Common myeloid progenitor, CD34-positive (primary cell): ENCODE measurements around the gene BTN3A1.
"Not testable (repeated sequence)": the region's sequence is repeated elsewhere in the genome, so short reads cannot be mapped to it uniquely, and the experiment has no call there.

Source experiments
- CTCF ChIA-PET: fragments of 350-600 bp; sonication (Branson Sonifier 250); formaldehyde crosslinking; loops from one replicate; lab custom pipeline; 2021; ENCODE audit warnings: antibody characterized with exemption; lab: Charles Lee
- POLR2A ChIA-PET: fragments of 350-600 bp; sonication (Branson Sonifier 250); formaldehyde crosslinking; loops from one replicate; lab custom pipeline; 2021; ENCODE audit warnings: antibody characterized with exemption; lab: Charles Lee
- DNase-seq, 3 donors: peaks; one replicate each; pipeline versions ENCODE4 v3.0.0 to v3.0.0-alpha.2; 2013
- H3K27ac ChIP-seq, 2 experiments: 1 replicate in 1 of 2; 2 replicates in 1 of 2; pipeline ENCODE4 v1.7.0; 2013; ENCODE audit warnings: inconsistent platforms in 2 of 2, low read length in 2 of 2, mild to moderate bottlenecking in 2 of 2, low read depth in 1 of 2, moderate library complexity in 1 of 2; ENCODE audit not compliant: severe bottlenecking in 2 of 2, insufficient read depth in 1 of 2, poor library complexity in 1 of 2
- H3K27me3 ChIP-seq, 5 experiments: replicated peaks in 2 of 5; 1 replicate in 3 of 5; 2 replicates in 2 of 5; pipeline versions ENCODE4 v1.6.1 to v1.7.0; 2013; ENCODE audit warnings: low read length in 4 of 5, mild to moderate bottlenecking in 2 of 5, moderate library complexity in 2 of 5, inconsistent platforms in 1 of 5; ENCODE audit not compliant: insufficient read depth in 5 of 5, control insufficient read depth in 4 of 5
- H3K36me3 ChIP-seq, 4 experiments: 1 replicate in 2 of 4; 2 replicates in 2 of 4; pipeline versions ENCODE4 v1.6.1 to v1.7.0; 2013; ENCODE audit warnings: low read length in 3 of 4, control low read depth in 1 of 4, mild to moderate bottlenecking in 1 of 4; ENCODE audit not compliant: control insufficient read depth in 4 of 4, insufficient read depth in 4 of 4
- H3K4me1 ChIP-seq, 4 experiments: 1 replicate in 3 of 4; 2 replicates in 1 of 4; pipeline versions ENCODE4 v1.6.1 to v1.7.1; 2013; ENCODE audit warnings: low read length in 3 of 4, mild to moderate bottlenecking in 3 of 4, control low read depth in 1 of 4, inconsistent platforms in 1 of 4, moderate library complexity in 1 of 4; ENCODE audit not compliant: control insufficient read depth in 4 of 4, insufficient read depth in 4 of 4; ENCODE audit errors: control extremely low read depth in 1 of 4
- H3K4me3 ChIP-seq, 7 experiments: 1 replicate in 4 of 7; 2 replicates in 3 of 7; pipeline versions ENCODE4 v1.5.1 to v1.7.0; 2013; ENCODE audit warnings: mild to moderate bottlenecking in 7 of 7, low read length in 6 of 7, moderate library complexity in 6 of 7, inconsistent platforms in 2 of 7, low read depth in 2 of 7, control low read depth in 1 of 7; ENCODE audit not compliant: insufficient read depth in 4 of 7, control insufficient read depth in 1 of 7; ENCODE audit errors: extremely low read depth in 1 of 7
- H3K9me3 ChIP-seq, 5 experiments: 1 replicate in 4 of 5; 2 replicates in 1 of 5; pipeline versions ENCODE4 v1.6.1 to v1.7.1; 2013; ENCODE audit warnings: low read length in 4 of 5, mild to moderate bottlenecking in 2 of 5, inconsistent platforms in 1 of 5, low read depth in 1 of 5, moderate library complexity in 1 of 5; ENCODE audit not compliant: control insufficient read depth in 4 of 5, insufficient read depth in 2 of 5; ENCODE audit errors: control extremely low read depth in 1 of 5
- WGBS: methylation state at CpG from one replicate; pipeline ENCODE4 v1.1.5; 2013; ENCODE audit not compliant: insufficient coverage; 5-methylcytosine and 5-hydroxymethylcytosine counted together

Gene BTN3A1

DNA sequence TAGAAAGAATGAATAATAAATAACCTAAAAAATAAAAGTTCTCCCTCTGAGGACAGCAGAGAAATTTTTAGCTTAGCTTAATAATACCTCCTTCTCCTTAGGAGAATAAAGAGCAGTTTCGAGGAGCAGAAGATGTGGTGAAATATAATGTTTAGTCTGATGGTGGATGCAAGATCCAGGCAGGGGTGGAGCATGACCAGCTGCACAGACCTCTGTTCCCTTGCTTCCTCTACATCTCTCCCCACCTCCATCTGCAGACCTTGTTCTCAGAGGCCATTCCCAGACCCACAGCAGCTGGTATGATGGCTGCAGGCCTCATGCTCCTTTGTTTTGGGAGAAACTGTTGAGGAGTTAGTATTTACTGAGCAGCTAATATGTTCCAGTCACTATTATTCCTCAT, 35.6 kb upstream of the BTN3A1 start:
- ChIA-PET CTCF (interaction anchor here (1.1 to 1.7 kb wide), 4 partner anchors 11 to 25 kb away, joined by 3 to 5 read pairs (median 4); no protein-coding TSS in a partner anchor), POLR2A (no interaction called here)
- Histone ChIP-seq H3K4me3 (peak overlapping the region in 4 of 7 experiments; percentile 19 to 99 (median 88)), H3K36me3 (peaks cover 9 to 19% (median 14%) of the 10 kb centered on the region in 4 experiments), H3K4me1 (peaks cover 18 to 30% (median 22%) of the 10 kb centered on the region in 4 experiments), H3K9me3 (no peaks in the 10 kb centered on the region), H3K27me3 (no peaks in the 10 kb centered on the region), H3K27ac (peak overlapping the region in 1 of 2 experiments; percentile 92)
- no CpG with 5 or more reads among the region's 1 CpG for WGBS
- DNase-seq, result peak in 1 of 3 donors; percentile 33

- DNase-seq, result peak in 2 of 3 donors; percentile 42 to 43
- ChIA-PET CTCF (interaction anchor here (1.1 to 1.7 kb wide), 4 partner anchors 11 to 26 kb away, joined by 3 to 5 read pairs (median 4); no protein-coding TSS in a partner anchor), POLR2A (no interaction called here)
- WGBS, result 7% methylated on average over 2 of the region's 3 CpGs
- H3K4me1 ChIP-seq, result peaks cover 18 to 30% (median 22%) of the 10 kb centered on the region in 4 experiments
- peak overlapping the region in 4 of 7 experiments; percentile 23 to 96 (median 32) for H3K4me3 ChIP-seq
- H3K9me3 ChIP-seq, result no peaks in the 10 kb centered on the region
- no peaks in the 10 kb centered on the region for H3K27me3 ChIP-seq
- H3K27ac ChIP-seq, result peak overlapping the region in 1 of 2 experiments; percentile 8
- peaks cover 9 to 20% (median 14%) of the 10 kb centered on the region in 4 experiments for H3K36me3 ChIP-seq
Observed at GRCh38 chr6:26367114-26367513, 35.0 kb upstream of the BTN3A1 start.

DNA sequence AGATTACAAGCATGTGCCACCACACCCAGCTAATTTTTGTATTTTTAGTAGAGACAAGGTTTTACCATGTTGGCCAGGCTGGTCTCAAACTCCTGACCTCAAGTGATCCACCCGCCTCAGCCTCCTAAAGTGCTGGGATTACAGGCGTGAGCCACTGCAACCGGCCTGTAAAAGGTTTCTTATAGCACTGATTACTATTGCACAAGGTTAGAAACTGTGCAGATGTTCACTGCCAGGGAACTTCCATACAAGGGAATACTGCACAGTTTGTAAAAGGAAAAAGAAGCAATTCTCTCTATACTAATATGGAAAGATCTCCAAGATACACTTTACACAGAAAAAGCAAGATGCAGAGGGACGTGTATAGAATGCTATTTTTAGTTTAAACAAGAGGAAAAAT, 30.3 kb upstream of the BTN3A1 start:
- H3K27ac ChIP-seq, POLR2A ChIA-PET, DNase-seq, H3K4me3 ChIP-seq, H3K9me3 ChIP-seq, H3K27me3 ChIP-seq: not testable (repeated sequence)
- 94% methylated on average over 3 of the region's 4 CpGs for WGBS
- CTCF ChIA-PET, result interaction anchor here (1.4 kb wide), 1 partner anchor 84 kb away, joined by 3 read pairs; no protein-coding TSS in a partner anchor
- Histone ChIP-seq H3K36me3 (peaks cover 15 to 43% (median 38%) of the 10 kb centered on the region in 4 experiments), H3K4me1 (peaks cover 5 to 12% (median 6%) of the 10 kb centered on the region in 4 experiments)

- H3K36me3 ChIP-seq, result peaks cover 15 to 45% (median 38%) of the 10 kb centered on the region in 4 experiments
- H3K4me1 ChIP-seq, result peaks cover 0 to 7% (median 0%) of the 10 kb centered on the region in 4 experiments
- 93% methylated on average over 6 of the region's 12 CpGs for WGBS
- POLR2A ChIA-PET, result no interaction called here
- H3K9me3 ChIP-seq, result no peaks in the 10 kb centered on the region
- no peak for DNase-seq
- no peak overlapping the region for H3K27ac ChIP-seq
- no peaks in the 10 kb centered on the region for H3K27me3 ChIP-seq
- no peak overlapping the region for H3K4me3 ChIP-seq
- CTCF ChIA-PET, result no interaction called here
Observed at GRCh38 chr6:26372308-26373144, 29.5 kb upstream of the BTN3A1 start.

GRCh38 chr6:26375270-26375669, 26.8 kb upstream of the BTN3A1 start:
- Histone ChIP-seq H3K36me3 (peaks cover 5 to 33% (median 30%) of the 10 kb centered on the region in 4 experiments), H3K4me3 (no peak overlapping the region), H3K27ac (no peak overlapping the region), H3K9me3 (no peaks in the 10 kb centered on the region), H3K27me3 (no peaks in the 10 kb centered on the region), H3K4me1 (peaks cover 0 to 7% (median 0%) of the 10 kb centered on the region in 4 experiments)
- ChIA-PET POLR2A (no interaction called here), CTCF (interaction anchor here (0.6 kb wide), 1 partner anchor 109 kb away, joined by 4 read pairs; no protein-coding TSS in a partner anchor)
- no peak for DNase-seq
- WGBS, result 43% methylated on average over 1 of the region's 3 CpGs

- Histone ChIP-seq H3K4me1 (peaks cover 0 to 7% (median 0%) of the 10 kb centered on the region in 4 experiments), H3K27me3 (no peaks in the 10 kb centered on the region), H3K4me3 (no peak overlapping the region), H3K9me3 (no peaks in the 10 kb centered on the region), H3K36me3 (peaks cover 2 to 25% (median 23%) of the 10 kb centered on the region in 4 experiments), H3K27ac (no peak overlapping the region)
- POLR2A ChIA-PET, result no interaction called here
- WGBS, result 82% methylated on average over 1 of the region's 3 CpGs
- CTCF ChIA-PET, result interaction anchor here (0.9 to 1.5 kb wide), 2 partner anchors 11 to 15 kb away, joined by 3 to 4 read pairs; no protein-coding TSS in a partner anchor
- DNase-seq, result no peak
Observed at GRCh38 chr6:26377719-26378118, 24.4 kb upstream of the BTN3A1 start.

GRCh38 chr6:26378143-26378542, 23.9 kb upstream of the BTN3A1 start:
- H3K9me3 ChIP-seq, H3K27ac ChIP-seq, DNase-seq, H3K27me3 ChIP-seq, POLR2A ChIA-PET, H3K4me1 ChIP-seq, H3K4me3 ChIP-seq: not testable (repeated sequence)
- peaks cover 2 to 21% (median 18%) of the 10 kb centered on the region in 4 experiments for H3K36me3 ChIP-seq
- CTCF ChIA-PET, result interaction anchor here (1.5 kb wide), 1 partner anchor 11 kb away, joined by 4 read pairs; no protein-coding TSS in a partner anchor
